WTC11 (cell line): ENCODE results near the gene KCNJ1. TPM values are rescaled to one million over a fixed set of nuclear protein-coding genes. Genes with fewer than 3 reads are reported as not detected.

ENCODE experiments used
- total RNA-seq: library from RNA; stranded (reverse); gene quantifications from 3 replicates; pipeline ENCODE4 v1.2.3, GENCODE V29; 2021

KCNJ1 gene
- total RNA-seq, 1 experiment from 2014 or later: 0.24 TPM

Other genes starting within 250 kb of the KCNJ1 start
- gene FLI1, start 173.2 kb downstream of the KCNJ1 start, total RNA-seq: 0.39 to 0.63 TPM (median 0.44 TPM) in 3 replicates
- gene KCNJ5, start 24.1 kb upstream of the KCNJ1 start, total RNA-seq: 0.09 to 0.23 TPM (median 0.22 TPM) in 3 replicates
- 0.07 TPM in 1 of 3 replicates, not detected in the others for gene TP53AIP1, start 75.6 kb upstream of the KCNJ1 start, total RNA-seq